Liver (tissue), 3 donors: ENCODE results near the gene TNS4.

Source experiments
- FOXA2 ChIP-seq: IDR thresholded peaks from 2 replicates; pipeline ENCODE4 v1.6.1; 2016; ENCODE audit warnings: antibody characterized with exemption
- JUND ChIP-seq, 2 donors: IDR thresholded peaks; 2 replicates each; pipeline ENCODE4 v1.6.1; 2016; ENCODE audit warnings: antibody characterized with exemption in 2 of 2
- SP1 ChIP-seq: IDR thresholded peaks from 2 replicates; pipeline ENCODE4 v1.6.1; 2018; ENCODE audit warnings: antibody characterized with exemption, mild to moderate bottlenecking
- TAF1 ChIP-seq: conservative IDR thresholded peaks from 2 replicates; pipeline ENCODE4 v1.6.1; 2016; ENCODE audit warnings: antibody characterized with exemption, mild to moderate bottlenecking
- YY1 ChIP-seq: IDR thresholded peaks from 2 replicates; pipeline ENCODE4 v1.6.1; 2016; ENCODE audit warnings: antibody characterized with exemption, mild to moderate bottlenecking
- TF ChIP-seq, protein P1 (sequence below): fragments of 150-350 bp; IDR thresholded peaks from 2 replicates; pipeline ENCODE4 v1.5.1; 2017; ENCODE audit warnings: improper control_type of control experiment, low read depth, low read length; ENCODE audit not compliant: missing input control
- TF ChIP-seq, protein P2 (sequence below): IDR thresholded peaks from 2 replicates; pipeline ENCODE4 v1.6.1; 2016; ENCODE audit warnings: antibody characterized with exemption, mild to moderate bottlenecking
- TF ChIP-seq, protein P3 (sequence below): IDR thresholded peaks from 2 replicates; pipeline ENCODE4 v1.6.1; 2016; ENCODE audit warnings: antibody characterized with exemption
- donor health status: healthy.
- donor health status: healthy.

DNA sequence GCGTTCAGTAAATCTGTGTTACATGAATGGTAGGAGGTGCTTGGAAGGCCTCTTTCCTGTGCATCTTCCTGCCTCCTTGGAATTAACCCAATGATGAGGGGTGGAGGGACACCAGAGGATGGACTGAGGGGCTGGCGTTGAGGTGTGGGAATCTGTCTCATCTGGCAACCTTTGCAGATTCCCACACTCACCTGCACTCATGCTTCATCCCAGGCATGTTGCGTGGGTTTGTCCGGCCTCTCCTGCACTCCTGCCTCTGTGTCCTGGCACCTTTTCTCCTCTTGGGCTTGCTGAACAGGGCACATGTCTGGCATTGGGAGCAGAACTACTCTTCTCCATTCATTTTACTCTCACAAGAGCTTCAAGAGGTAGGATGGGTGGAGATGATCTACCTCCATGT lies 61.3 kb downstream of the TNS4 start:
- TF ChIP-seq JUND (IDR thresholded peaks at IDR 0.05) (no peak), YY1 (no peak), TAF1 (no peak), SP1 (no peak), FOXA2 (no peak)
- TF ChIP-seq, protein P1, sequence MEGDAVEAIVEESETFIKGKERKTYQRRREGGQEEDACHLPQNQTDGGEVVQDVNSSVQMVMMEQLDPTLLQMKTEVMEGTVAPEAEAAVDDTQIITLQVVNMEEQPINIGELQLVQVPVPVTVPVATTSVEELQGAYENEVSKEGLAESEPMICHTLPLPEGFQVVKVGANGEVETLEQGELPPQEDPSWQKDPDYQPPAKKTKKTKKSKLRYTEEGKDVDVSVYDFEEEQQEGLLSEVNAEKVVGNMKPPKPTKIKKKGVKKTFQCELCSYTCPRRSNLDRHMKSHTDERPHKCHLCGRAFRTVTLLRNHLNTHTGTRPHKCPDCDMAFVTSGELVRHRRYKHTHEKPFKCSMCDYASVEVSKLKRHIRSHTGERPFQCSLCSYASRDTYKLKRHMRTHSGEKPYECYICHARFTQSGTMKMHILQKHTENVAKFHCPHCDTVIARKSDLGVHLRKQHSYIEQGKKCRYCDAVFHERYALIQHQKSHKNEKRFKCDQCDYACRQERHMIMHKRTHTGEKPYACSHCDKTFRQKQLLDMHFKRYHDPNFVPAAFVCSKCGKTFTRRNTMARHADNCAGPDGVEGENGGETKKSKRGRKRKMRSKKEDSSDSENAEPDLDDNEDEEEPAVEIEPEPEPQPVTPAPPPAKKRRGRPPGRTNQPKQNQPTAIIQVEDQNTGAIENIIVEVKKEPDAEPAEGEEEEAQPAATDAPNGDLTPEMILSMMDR: no peak
- TF ChIP-seq, protein P2, sequence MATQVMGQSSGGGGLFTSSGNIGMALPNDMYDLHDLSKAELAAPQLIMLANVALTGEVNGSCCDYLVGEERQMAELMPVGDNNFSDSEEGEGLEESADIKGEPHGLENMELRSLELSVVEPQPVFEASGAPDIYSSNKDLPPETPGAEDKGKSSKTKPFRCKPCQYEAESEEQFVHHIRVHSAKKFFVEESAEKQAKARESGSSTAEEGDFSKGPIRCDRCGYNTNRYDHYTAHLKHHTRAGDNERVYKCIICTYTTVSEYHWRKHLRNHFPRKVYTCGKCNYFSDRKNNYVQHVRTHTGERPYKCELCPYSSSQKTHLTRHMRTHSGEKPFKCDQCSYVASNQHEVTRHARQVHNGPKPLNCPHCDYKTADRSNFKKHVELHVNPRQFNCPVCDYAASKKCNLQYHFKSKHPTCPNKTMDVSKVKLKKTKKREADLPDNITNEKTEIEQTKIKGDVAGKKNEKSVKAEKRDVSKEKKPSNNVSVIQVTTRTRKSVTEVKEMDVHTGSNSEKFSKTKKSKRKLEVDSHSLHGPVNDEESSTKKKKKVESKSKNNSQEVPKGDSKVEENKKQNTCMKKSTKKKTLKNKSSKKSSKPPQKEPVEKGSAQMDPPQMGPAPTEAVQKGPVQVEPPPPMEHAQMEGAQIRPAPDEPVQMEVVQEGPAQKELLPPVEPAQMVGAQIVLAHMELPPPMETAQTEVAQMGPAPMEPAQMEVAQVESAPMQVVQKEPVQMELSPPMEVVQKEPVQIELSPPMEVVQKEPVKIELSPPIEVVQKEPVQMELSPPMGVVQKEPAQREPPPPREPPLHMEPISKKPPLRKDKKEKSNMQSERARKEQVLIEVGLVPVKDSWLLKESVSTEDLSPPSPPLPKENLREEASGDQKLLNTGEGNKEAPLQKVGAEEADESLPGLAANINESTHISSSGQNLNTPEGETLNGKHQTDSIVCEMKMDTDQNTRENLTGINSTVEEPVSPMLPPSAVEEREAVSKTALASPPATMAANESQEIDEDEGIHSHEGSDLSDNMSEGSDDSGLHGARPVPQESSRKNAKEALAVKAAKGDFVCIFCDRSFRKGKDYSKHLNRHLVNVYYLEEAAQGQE: no peak
- TF ChIP-seq, protein P3, sequence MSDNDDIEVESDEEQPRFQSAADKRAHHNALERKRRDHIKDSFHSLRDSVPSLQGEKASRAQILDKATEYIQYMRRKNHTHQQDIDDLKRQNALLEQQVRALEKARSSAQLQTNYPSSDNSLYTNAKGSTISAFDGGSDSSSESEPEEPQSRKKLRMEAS: no peak
